CD14-positive monocyte (primary cell): Measurements from ENCODE around the gene CPNE4. TPM values are rescaled to one million over a fixed set of nuclear protein-coding genes. Genes with fewer than 3 reads are reported as not detected.

ENCODE experiments used
- DNase-seq, 3 donors: peaks; one replicate each; pipeline ENCODE4 v3.0.0-alpha.2; 2011 to 2022
- H2AFZ ChIP-seq: 2 replicates; pipeline ENCODE4 v1.6.0; 2012; ENCODE audit warnings: mild to moderate bottlenecking, low read depth, low read length, inconsistent platforms; ENCODE audit not compliant: insufficient read depth, poor library complexity, severe bottlenecking
- H3K27ac ChIP-seq, 2 donors: 1 replicate in 1 of 2; 2 replicates in 1 of 2; pipeline ENCODE4 v1.5.1; 2012 to 2013; ENCODE audit warnings: low read length in 2 of 2, control low read depth in 1 of 2, inconsistent platforms in 1 of 2, low read depth in 1 of 2, mild to moderate bottlenecking in 1 of 2
- H3K27me3 ChIP-seq, 2 donors: one replicate each; pipeline versions ENCODE4 v1.6.0 to v1.6.1; 2011 to 2013; ENCODE audit warnings: low read length in 2 of 2; ENCODE audit not compliant: control insufficient read depth in 2 of 2, insufficient read depth in 2 of 2
- H3K36me3 ChIP-seq, 2 donors: replicated peaks in 1 of 2; 1 replicate in 1 of 2; 2 replicates in 1 of 2; pipeline versions ENCODE4 v1.5.1 to v1.6.1; 2012 to 2013; ENCODE audit warnings: low read length in 2 of 2, control low read depth in 1 of 2, inconsistent platforms in 1 of 2, mild to moderate bottlenecking in 1 of 2; ENCODE audit not compliant: insufficient read depth in 2 of 2, control insufficient read depth in 1 of 2
- H3K4me1 ChIP-seq, 2 donors: 1 replicate in 1 of 2; 2 replicates in 1 of 2; pipeline versions ENCODE4 v1.5.1 to v1.6.1; 2012 to 2013; ENCODE audit warnings: low read length in 2 of 2, control low read depth in 1 of 2, inconsistent platforms in 1 of 2, mild to moderate bottlenecking in 1 of 2, moderate library complexity in 1 of 2; ENCODE audit not compliant: insufficient read depth in 2 of 2, control insufficient read depth in 1 of 2
- H3K4me2 ChIP-seq: replicated peaks from 2 replicates; pipeline ENCODE3; 2012; ENCODE audit warnings: low read length, moderate library complexity, mild to moderate bottlenecking; ENCODE audit not compliant: poor library complexity, severe bottlenecking; ENCODE audit errors: extremely low read depth
- H3K4me3 ChIP-seq, 3 experiments: fragments of 200-600 bp in 1 of 3; sonication (generic) in 1 of 3; replicated peaks in 1 of 3; 1 replicate in 2 of 3; 2 replicates in 1 of 3; pipeline ENCODE4 v1.5.1; 2011 to 2013; ENCODE audit warnings: low read length in 3 of 3, mild to moderate bottlenecking in 3 of 3, control low read depth in 2 of 3, low read depth in 2 of 3, inconsistent platforms in 1 of 3, moderate library complexity in 1 of 3
- H3K79me2 ChIP-seq: 2 replicates; pipeline ENCODE4 v1.6.0; 2012; ENCODE audit warnings: mild to moderate bottlenecking, control low read depth, inconsistent platforms, low read length, moderate library complexity; ENCODE audit not compliant: insufficient read depth
- H3K9ac ChIP-seq: 2 replicates; pipeline ENCODE4 v1.6.0; 2017; ENCODE audit warnings: low read length, mild to moderate bottlenecking; ENCODE audit not compliant: insufficient read depth, poor library complexity, severe bottlenecking
- H3K9me3 ChIP-seq, 2 donors: replicated peaks in 1 of 2; 1 replicate in 1 of 2; 2 replicates in 1 of 2; pipeline versions ENCODE4 v1.5.1 to v1.6.1; 2012 to 2013; ENCODE audit warnings: low read length in 2 of 2, control low read depth in 1 of 2; ENCODE audit not compliant: control insufficient read depth in 1 of 2, insufficient read depth in 1 of 2
- H4K20me1 ChIP-seq: 2 replicates; pipeline ENCODE4 v1.6.0; 2012; ENCODE audit warnings: mild to moderate bottlenecking, low read length, control low read depth, moderate library complexity; ENCODE audit not compliant: insufficient read depth
- H3K27ac Mint-ChIP-seq, 7 donors: one replicate each; pipeline ENCODE4 v1.8.0; 2020; ENCODE audit warnings: mild to moderate bottlenecking in 7 of 7, mixed read lengths in 7 of 7, moderate library complexity in 6 of 7, inconsistent platforms in 2 of 7
- H3K27me3 Mint-ChIP-seq, 3 donors: one replicate each; pipeline ENCODE4 v1.8.0; 2021 to 2022; ENCODE audit warnings: low read depth in 3 of 3, mild to moderate bottlenecking in 3 of 3, mixed read lengths in 3 of 3, moderate library complexity in 3 of 3, inconsistent platforms in 1 of 3
- H3K36me3 Mint-ChIP-seq, 2 donors: one replicate each; pipeline ENCODE4 v1.8.0; 2020; ENCODE audit warnings: mixed read lengths in 2 of 2, inconsistent platforms in 1 of 2, mild to moderate bottlenecking in 1 of 2
- H3K4me1 Mint-ChIP-seq: one replicate; pipeline ENCODE4 v1.8.0; 2020; ENCODE audit warnings: mild to moderate bottlenecking, mixed read lengths
- H3K4me3 Mint-ChIP-seq, 2 donors: one replicate each; pipeline ENCODE4 v1.8.0; 2020; ENCODE audit warnings: mild to moderate bottlenecking in 2 of 2, mixed read lengths in 2 of 2, moderate library complexity in 1 of 2
- H3K9me3 Mint-ChIP-seq, 7 donors: one replicate each; pipeline ENCODE4 v1.8.0; 2020 to 2022; ENCODE audit warnings: mixed read lengths in 7 of 7, mild to moderate bottlenecking in 6 of 7, moderate library complexity in 6 of 7, inconsistent platforms in 2 of 7
- WGBS: methylation state at CpG from one replicate; pipeline ENCODE4 v1.1.5; 2013; ENCODE audit warnings: missing lambda C conversion rate; ENCODE audit not compliant: insufficient coverage; 5-methylcytosine and 5-hydroxymethylcytosine counted together
- intact Hi-C, 2 donors: fragments of 100-400 bp; cut with micrococcal nuclease; formaldehyde crosslinking; loops; one replicate each; pipeline versions ENCODE4 v1.15.0 to v1.15.1; 2023
- polyA plus RNA-seq, 3 donors: library from polyadenylated mRNA; depleted of rRNA in 1 of 3; unstranded in 2 of 3; stranded (reverse) in 1 of 3; fragments of 300-500 nt in 2 of 3; fragments of >200 nt in 1 of 3; fragmentation: Illumina TruSeq in 2 of 3; gene quantifications; 1 replicate in 2 of 3; 2 replicates in 1 of 3; pipeline ENCODE4 v1.2.3, GENCODE V29; 2012 to 2021
- TF ChIP-seq, protein P1 (sequence below): fragments of 200-600 bp; IDR thresholded peaks from one replicate; pipeline ENCODE4 v1.8.0; 2022; ENCODE audit warnings: antibody characterized with exemption, mild to moderate bottlenecking

Gene CPNE4
- polyA plus RNA-seq, 3 donors = not detected

DNA sequence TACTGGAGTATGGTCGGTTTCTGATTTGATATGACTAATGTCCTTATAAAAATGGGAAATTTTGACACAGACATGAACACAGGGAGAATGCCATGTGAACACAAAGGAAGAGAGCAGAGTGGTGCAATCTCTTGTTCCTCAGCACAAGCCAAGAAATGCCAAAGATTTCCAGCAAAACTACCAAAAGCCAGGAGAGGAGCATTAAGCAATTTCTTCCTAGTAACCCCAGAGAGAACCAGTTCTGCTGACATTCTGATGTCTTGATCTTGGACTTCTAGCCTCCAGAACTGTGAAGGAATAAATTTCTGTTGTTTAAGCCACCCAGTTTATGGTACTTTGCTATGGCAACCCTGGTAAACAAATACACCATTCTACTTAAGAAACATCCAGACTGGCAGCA, 304.2 kb downstream of the CPNE4 start:
- H3K4me1 Mint-ChIP-seq = no peaks in the 10 kb centered on the region
- Histone ChIP-seq H3K27me3 (no peaks in the 10 kb centered on the region), H3K36me3 (no peaks in the 10 kb centered on the region), H3K27ac (no peak overlapping the region), H3K4me2 (no peak overlapping the region), H3K79me2 (no peaks in the 10 kb centered on the region), H3K4me1 (no peaks in the 10 kb centered on the region), H2AFZ (no peak overlapping the region), H3K9ac (no peak overlapping the region), H3K4me3 (no peak overlapping the region), H3K9me3 (no peaks in the 10 kb centered on the region), H4K20me1 (no peaks in the 10 kb centered on the region)
- no peaks in the 10 kb centered on the region for H3K9me3 Mint-ChIP-seq
- no peaks in the 10 kb centered on the region for H3K36me3 Mint-ChIP-seq
- H3K27ac Mint-ChIP-seq = no peak overlapping the region
- WGBS = no CpG with 5 or more reads among the region's 1 CpG
- intact Hi-C loops = no loop called here
- no peak for DNase-seq
- H3K4me3 Mint-ChIP-seq = no peak overlapping the region
- no peaks in the 10 kb centered on the region for H3K27me3 Mint-ChIP-seq
- TF ChIP-seq, protein P1, sequence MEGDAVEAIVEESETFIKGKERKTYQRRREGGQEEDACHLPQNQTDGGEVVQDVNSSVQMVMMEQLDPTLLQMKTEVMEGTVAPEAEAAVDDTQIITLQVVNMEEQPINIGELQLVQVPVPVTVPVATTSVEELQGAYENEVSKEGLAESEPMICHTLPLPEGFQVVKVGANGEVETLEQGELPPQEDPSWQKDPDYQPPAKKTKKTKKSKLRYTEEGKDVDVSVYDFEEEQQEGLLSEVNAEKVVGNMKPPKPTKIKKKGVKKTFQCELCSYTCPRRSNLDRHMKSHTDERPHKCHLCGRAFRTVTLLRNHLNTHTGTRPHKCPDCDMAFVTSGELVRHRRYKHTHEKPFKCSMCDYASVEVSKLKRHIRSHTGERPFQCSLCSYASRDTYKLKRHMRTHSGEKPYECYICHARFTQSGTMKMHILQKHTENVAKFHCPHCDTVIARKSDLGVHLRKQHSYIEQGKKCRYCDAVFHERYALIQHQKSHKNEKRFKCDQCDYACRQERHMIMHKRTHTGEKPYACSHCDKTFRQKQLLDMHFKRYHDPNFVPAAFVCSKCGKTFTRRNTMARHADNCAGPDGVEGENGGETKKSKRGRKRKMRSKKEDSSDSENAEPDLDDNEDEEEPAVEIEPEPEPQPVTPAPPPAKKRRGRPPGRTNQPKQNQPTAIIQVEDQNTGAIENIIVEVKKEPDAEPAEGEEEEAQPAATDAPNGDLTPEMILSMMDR = no peak

DNA sequence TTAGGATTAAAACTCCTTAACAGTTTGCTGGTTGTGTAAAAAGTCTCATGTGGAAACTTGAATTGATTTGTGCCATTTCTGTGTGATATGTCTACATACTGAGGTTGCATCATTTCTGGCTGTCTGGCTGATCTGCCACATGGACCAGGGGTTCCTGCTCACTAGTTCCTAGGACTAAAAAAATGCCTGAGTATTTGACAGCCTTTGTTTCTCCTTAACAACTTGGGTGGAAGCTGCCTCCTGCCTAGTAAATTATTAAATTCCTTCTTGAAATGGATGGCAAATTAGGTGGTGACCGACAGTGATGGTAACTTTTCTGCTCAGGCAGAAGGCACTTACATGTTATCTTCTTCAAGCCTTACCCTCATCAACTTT, 305.2 kb downstream of the CPNE4 start:
- Histone ChIP-seq H4K20me1 (no peaks in the 10 kb centered on the region), H3K36me3 (no peaks in the 10 kb centered on the region), H3K9me3 (no peaks in the 10 kb centered on the region), H2AFZ (no peak overlapping the region), H3K27me3 (no peaks in the 10 kb centered on the region), H3K27ac (no peak overlapping the region), H3K79me2 (no peaks in the 10 kb centered on the region), H3K9ac (no peak overlapping the region), H3K4me2 (no peak overlapping the region), H3K4me1 (no peaks in the 10 kb centered on the region), H3K4me3 (no peak overlapping the region)
- Mint-ChIP-seq H3K27ac (no peak overlapping the region), H3K4me3 (no peak overlapping the region), H3K9me3 (no peaks in the 10 kb centered on the region), H3K27me3 (peaks cover 0 to under 1% (median 0%) of the 10 kb centered on the region in 3 donors), H3K36me3 (no peaks in the 10 kb centered on the region), H3K4me1 (no peaks in the 10 kb centered on the region)
- intact Hi-C loops = no loop called here
- DNase-seq = no peak
- TF ChIP-seq, protein P1 = no peak
- WGBS = no CpG with 5 or more reads among the region's 1 CpG
